GM06990 (cell line): ENCODE measurements around the gene KIF18A.
A peak's percentile ranks its signal among the peaks of the same experiment; 100 is the strongest.

Experiments
- DNase-seq: peaks from one replicate; pipeline ENCODE4 v3.0.0-alpha.2; 2011; ENCODE audit not compliant: insufficient read length; ENCODE audit errors: extremely low read depth
- H3K27me3 ChIP-seq: replicated peaks from 2 replicates; pipeline ENCODE4 v1.6.0; 2011; ENCODE audit warnings: low read length; ENCODE audit not compliant: control insufficient read depth, insufficient read depth
- H3K36me3 ChIP-seq: 2 replicates; pipeline ENCODE4 v1.5.1; 2011; ENCODE audit warnings: low read length; ENCODE audit not compliant: control insufficient read depth, insufficient read depth
- H3K4me3 ChIP-seq: replicated peaks from 2 replicates; pipeline ENCODE4 v1.5.1; 2011; ENCODE audit warnings: low read depth, mild to moderate bottlenecking, control low read depth, low read length
- CTCF ChIP-seq: IDR thresholded peaks from 2 replicates; pipeline ENCODE4 v1.5.1; 2011; ENCODE audit warnings: low read length, control low read depth, mild to moderate bottlenecking, inconsistent platforms; ENCODE audit not compliant: insufficient read depth, poor library complexity, severe bottlenecking

The KIF18A gene

GRCh38 chr11:28110821-28111200 lies 2.9 kb upstream of the KIF18A start:
- H3K36me3 ChIP-seq: no peaks in the 10 kb centered on the region
- H3K4me3 ChIP-seq: peak overlapping the region; percentile 74
- no peak for DNase-seq
- TF ChIP-seq CTCF: no peak
- H3K27me3 ChIP-seq: no peaks in the 10 kb centered on the region

- Histone ChIP-seq H3K27me3 (no peaks in the 10 kb centered on the region), H3K36me3 (no peaks in the 10 kb centered on the region), H3K4me3 (peak overlapping the region; percentile 74)
- peak; percentile 67 for DNase-seq
- no peak for TF ChIP-seq CTCF
Measured at GRCh38 chr11:28110108-28110820, 2.3 kb upstream of the KIF18A start.

- H3K4me3 ChIP-seq: peak overlapping the region; percentile 70
- TF ChIP-seq CTCF: no peak
- DNase-seq: no peak
- H3K36me3 ChIP-seq: no peaks in the 10 kb centered on the region
- no peaks in the 10 kb centered on the region for H3K27me3 ChIP-seq
Measured at GRCh38 chr11:28108958-28109357, 1.0 kb upstream of the KIF18A start.

GRCh38 chr11:28107191-28107749 lies 686 bp downstream of the KIF18A start:
- DNase-seq: no peak
- no peak for TF ChIP-seq CTCF
- no peaks in the 10 kb centered on the region for H3K27me3 ChIP-seq
- no peaks in the 10 kb centered on the region for H3K36me3 ChIP-seq
- peak overlapping the region; percentile 86 for H3K4me3 ChIP-seq

- Histone ChIP-seq H3K4me3 (peak overlapping the region; percentile 86), H3K36me3 (no peaks in the 10 kb centered on the region), H3K27me3 (no peaks in the 10 kb centered on the region)
- no peak for TF ChIP-seq CTCF
- DNase-seq: no peak
Measured at GRCh38 chr11:28106353-28107043, 1.5 kb downstream of the KIF18A start.
